Measurements from ENCODE around the gene MFSD6. TPM values are rescaled to one million over a fixed set of nuclear protein-coding genes. Genes with fewer than 3 reads are reported as not detected.

MFSD6 gene
- total RNA-seq, 1 donor = 50.1 TPM

GRCh38 chr2:190432567-190433231 is 24.5 kb downstream of the MFSD6 start:
- no peak for DNase-seq (ENCODE audit: low read depth in 2 of 3, low spot score in 2 of 3)

GRCh38 chr2:190435031-190435670 is 27.0 kb downstream of the MFSD6 start:
- DNase-seq (ENCODE audit: low read depth in 2 of 3, low spot score in 2 of 3) = peak in 1 of 3 donors; percentile 71

GRCh38 chr2:190436557-190436956 is 28.4 kb downstream of the MFSD6 start:
- DNase-seq (ENCODE audit: low read depth in 2 of 3, low spot score in 2 of 3) = peak in 1 of 3 donors; percentile 40

- DNase-seq (ENCODE audit: low read depth in 2 of 3, low spot score in 2 of 3) = no peak
Measured at GRCh38 chr2:190440113-190440512, 32.0 kb downstream of the MFSD6 start.

- DNase-seq (ENCODE audit: low read depth in 2 of 3, low spot score in 2 of 3) = no peak
Measured at GRCh38 chr2:190441564-190441963, 33.4 kb downstream of the MFSD6 start.

- DNase-seq (ENCODE audit: low read depth in 2 of 3, low spot score in 2 of 3) = no peak
Measured at GRCh38 chr2:190443055-190443454, 34.9 kb downstream of the MFSD6 start.

- DNase-seq (ENCODE audit: low read depth in 2 of 3, low spot score in 2 of 3) = no peak
Measured at GRCh38 chr2:190443778-190444481, 35.8 kb downstream of the MFSD6 start.

GRCh38 chr2:190444976-190445375 is 36.8 kb downstream of the MFSD6 start:
- no peak for DNase-seq (ENCODE audit: low read depth in 2 of 3, low spot score in 2 of 3)

GRCh38 chr2:190446193-190446592 is 38.0 kb downstream of the MFSD6 start:
- no peak for DNase-seq (ENCODE audit: low read depth in 2 of 3, low spot score in 2 of 3)

- DNase-seq (ENCODE audit: low read depth in 2 of 3, low spot score in 2 of 3) = no peak
Measured at GRCh38 chr2:190446750-190447516, 38.8 kb downstream of the MFSD6 start.

GRCh38 chr2:190447766-190448165 is 39.6 kb downstream of the MFSD6 start:
- DNase-seq (ENCODE audit: low read depth in 2 of 3, low spot score in 2 of 3) = no peak

- DNase-seq (ENCODE audit: low read depth in 2 of 3, low spot score in 2 of 3) = no peak
Measured at GRCh38 chr2:190449925-190450324, 41.8 kb downstream of the MFSD6 start.

- DNase-seq (ENCODE audit: low read depth in 2 of 3, low spot score in 2 of 3) = no peak
Measured at GRCh38 chr2:190450363-190450762, 42.2 kb downstream of the MFSD6 start.

GRCh38 chr2:190451561-190452176 is 43.5 kb downstream of the MFSD6 start:
- no peak for DNase-seq (ENCODE audit: low read depth in 2 of 3, low spot score in 2 of 3)

- no peak for DNase-seq (ENCODE audit: low read depth in 2 of 3, low spot score in 2 of 3)
Measured at GRCh38 chr2:190452433-190452832, 44.3 kb downstream of the MFSD6 start.

GRCh38 chr2:190454795-190455194 is 46.6 kb downstream of the MFSD6 start:
- no peak for DNase-seq (ENCODE audit: low read depth in 2 of 3, low spot score in 2 of 3)

GRCh38 chr2:190455358-190456095 is 47.4 kb downstream of the MFSD6 start:
- DNase-seq (ENCODE audit: low read depth in 2 of 3, low spot score in 2 of 3) = peak in 1 of 3 donors; percentile 27

GRCh38 chr2:190456833-190457232 is 48.7 kb downstream of the MFSD6 start:
- no peak for DNase-seq (ENCODE audit: low read depth in 2 of 3, low spot score in 2 of 3)

GRCh38 chr2:190457256-190457655 is 49.1 kb downstream of the MFSD6 start:
- DNase-seq (ENCODE audit: low read depth in 2 of 3, low spot score in 2 of 3) = no peak
